Jurkat, Clone E6-1 (cell line): Measurements from ENCODE around the gene MIAT.

Source experiments
- DNase-seq: peaks from one replicate; pipeline ENCODE4 v3.0.0-alpha.2; 2011; ENCODE audit warnings: low read depth, low spot score
- H3K4me3 ChIP-seq: 2 replicates; pipeline ENCODE4 v1.5.1; 2011; ENCODE audit warnings: mild to moderate bottlenecking, low read length, control low read depth, moderate library complexity

Gene MIAT

GRCh38 chr22:26629988-26630761 lies 27.2 kb upstream of the MIAT start:
- no peak for DNase-seq
- no peak overlapping the region for H3K4me3 ChIP-seq

DNA sequence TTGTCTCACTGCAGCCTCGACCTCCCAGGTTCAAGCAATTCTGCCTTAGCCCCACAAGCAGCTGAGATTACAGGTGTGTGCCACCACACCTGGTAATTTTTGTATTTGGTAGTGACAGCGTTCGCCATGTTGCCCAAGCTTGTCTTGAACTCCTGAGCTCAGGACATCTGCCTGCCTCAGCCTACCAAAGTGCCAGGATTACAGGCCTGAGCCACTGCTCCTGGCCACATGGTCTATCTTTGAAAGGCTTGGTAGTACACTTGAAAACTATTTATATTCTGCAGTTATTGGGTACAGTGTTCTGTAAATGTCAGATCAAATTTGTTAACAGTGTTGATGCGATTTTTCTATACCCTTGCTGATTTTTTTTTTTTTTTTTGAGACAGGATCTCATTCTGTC lies 26.1 kb upstream of the MIAT start:
- no peak for DNase-seq
- no peak overlapping the region for H3K4me3 ChIP-seq

DNA sequence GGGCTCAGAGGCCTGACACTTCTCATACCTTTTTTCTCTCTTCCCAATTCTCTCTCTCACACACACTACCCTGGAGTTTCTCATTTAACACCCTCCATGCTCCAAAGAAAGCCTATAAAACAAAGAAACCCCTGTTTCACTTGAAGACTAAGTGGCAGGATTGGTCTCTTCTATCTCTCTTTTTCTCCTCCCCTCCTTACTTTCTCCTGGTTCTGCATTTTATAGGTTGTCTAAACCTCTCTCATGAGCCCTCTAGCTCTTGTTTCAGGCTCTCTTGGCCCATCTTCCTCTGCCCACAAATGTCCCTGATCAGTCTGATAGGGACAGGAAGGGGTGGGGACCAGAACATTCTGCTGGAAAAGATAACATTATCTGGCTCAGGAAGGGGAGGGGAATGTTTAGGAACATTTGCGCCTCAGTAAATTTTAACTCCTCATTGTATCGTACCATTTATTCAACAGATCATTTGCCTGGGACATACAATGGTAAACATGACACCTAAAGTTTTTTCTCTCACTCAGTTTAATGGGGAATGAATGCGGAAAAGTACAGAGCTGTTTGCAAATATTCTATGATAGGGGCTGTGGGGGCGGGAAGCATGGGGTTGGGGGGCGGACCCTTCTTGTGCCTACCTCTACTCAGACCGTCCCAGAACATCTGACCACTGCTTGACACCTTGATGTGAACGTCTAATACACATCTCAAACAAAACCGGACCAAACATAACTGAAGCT lies 24.8 kb upstream of the MIAT start:
- no peak overlapping the region for H3K4me3 ChIP-seq
- no peak for DNase-seq

DNA sequence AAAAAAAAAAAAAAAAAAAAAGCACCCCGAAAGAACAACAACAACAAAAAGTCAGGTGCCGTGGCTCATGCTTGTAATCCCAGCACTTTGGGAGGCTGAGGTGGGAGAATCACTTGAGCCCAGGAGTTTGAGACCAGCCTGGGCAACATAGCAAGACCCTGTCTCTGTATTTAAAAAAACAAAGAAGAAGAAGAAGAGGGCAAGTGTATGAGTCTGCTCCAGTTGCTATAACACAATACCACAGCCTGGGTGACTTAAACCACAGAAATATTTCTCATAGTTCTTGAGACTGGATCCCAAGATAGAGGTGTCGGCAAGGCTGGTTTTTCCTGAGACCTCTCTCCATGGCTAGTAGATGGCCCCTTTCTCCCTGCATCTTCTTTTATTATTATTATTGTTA lies 23.2 kb upstream of the MIAT start:
- no peak overlapping the region for H3K4me3 ChIP-seq
- no peak for DNase-seq

DNA sequence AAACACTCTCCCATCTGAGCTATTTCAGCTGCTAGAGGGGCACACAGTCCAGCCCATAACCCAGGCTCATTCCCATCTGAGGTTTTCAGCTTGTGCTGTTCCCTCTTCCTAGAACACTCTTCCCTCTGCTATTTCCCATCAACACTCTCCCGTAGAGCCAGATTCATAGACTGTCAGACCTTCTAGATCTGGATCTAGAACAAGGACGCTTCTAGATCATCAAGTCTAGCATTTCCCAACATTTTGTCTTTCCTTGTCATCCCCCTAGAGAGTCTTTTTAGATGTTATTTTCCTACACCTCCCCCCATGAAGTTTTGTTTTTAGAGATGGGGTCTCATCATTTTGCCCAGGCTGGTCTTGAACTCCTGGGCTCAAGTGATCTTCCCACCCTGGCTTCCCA lies 22.3 kb upstream of the MIAT start:
- no peak overlapping the region for H3K4me3 ChIP-seq
- no peak for DNase-seq

GRCh38 chr22:26636296-26636695 lies 21.1 kb upstream of the MIAT start:
- no peak for DNase-seq

DNA sequence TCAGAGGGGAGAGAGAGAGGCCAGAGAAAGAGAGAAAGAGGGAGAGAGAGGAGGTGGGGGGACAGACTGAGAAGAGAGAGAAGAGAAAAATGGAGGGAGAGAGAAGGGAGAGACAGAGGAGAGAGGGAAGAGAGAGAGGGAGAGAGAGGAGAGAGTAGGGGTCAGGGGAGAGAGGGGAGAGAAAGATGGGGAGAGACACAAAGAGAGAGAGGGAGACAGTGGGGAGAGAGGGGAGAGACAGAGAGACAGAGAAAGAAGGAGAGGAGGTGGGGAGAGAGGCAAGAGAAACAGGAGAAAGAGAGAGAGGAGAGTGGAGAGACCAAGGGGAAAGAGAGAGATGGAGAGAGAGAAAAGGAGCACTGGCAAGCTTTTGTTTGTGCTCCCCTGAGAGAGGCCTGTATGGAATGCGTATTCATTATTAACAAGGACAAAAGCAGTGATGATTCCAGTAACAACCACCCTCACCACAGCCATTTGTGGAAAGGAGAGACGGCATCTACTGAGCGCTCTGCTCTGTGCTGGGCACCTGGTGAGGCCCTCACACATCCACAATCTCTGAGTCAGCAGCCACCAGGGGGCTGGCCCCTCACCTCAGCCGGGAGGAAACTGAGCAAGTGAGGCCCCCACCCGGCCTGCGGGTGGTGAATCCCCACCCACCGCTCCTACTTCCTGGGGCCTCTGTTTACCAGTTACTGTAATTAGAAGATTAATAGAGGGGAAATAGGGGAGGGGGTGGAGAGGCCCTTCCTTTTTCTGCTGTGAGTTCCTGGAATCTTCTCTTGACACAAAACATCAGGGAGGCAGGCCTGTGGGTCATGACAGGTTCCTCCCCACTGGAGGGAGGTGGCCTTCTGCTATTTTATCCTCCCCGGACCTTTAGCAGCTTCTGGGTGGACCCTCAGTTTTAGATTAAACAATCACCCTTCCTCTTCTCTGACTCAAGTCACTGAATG lies 14.6 kb upstream of the MIAT start:
- peak; percentile 78 for DNase-seq

More at GRCh38 chr22:26636296-26636695, 21.1 kb upstream of the MIAT start:
- H3K4me3 ChIP-seq = no peak overlapping the region

GRCh38 chr22:26643418-26644100 lies 13.8 kb upstream of the MIAT start:
- no peak for DNase-seq
- H3K4me3 ChIP-seq = no peak overlapping the region

More for the DNA sequence above, 14.6 kb upstream of the MIAT start:
- no peak overlapping the region for H3K4me3 ChIP-seq

DNA sequence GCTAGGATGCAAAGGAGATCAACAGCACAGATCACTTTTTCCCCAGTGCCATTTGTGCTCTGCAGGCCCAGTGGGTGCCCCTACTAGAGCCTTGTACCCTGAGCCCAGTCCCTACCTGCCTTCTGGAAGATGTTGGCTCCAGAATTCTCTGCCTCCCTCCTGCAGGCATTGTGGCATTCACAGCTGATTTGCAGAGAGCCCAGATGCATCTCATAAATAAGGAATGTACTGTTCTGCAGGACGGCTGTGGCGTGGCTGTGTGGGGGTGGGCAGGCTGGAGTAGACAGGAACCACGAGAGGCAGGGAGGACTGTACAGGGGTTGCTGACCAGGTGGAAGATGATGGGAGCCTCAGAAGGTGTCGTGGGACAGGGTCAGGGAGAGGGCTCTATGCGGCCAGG lies 11.2 kb upstream of the MIAT start:
- H3K4me3 ChIP-seq = no peak overlapping the region

DNA sequence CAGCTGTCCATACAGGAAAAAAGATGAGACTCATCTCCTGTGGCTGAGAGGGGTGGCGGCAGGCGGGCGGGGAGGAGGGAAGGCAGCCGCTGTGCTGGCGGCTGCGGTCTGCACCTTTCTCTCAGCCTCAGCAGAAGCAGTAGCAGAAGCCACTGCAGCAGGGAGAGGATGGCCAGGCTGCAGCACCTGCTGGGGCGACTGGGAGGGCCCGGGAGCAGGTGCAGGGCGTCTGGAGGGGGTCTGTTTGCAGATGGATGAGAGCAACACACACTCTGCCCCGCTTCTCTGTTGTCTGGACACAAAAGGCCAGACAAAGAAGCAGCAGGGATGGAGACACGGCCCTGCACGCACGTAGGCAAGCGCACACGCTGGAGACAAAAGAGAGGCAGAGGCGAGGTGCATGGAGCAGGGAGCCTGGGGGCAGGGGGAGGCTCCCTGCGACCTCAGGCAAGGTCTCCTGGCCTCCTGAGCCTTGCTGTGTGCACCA lies 9.3 kb upstream of the MIAT start:
- H3K4me3 ChIP-seq = peak overlapping the region; percentile 33
- DNase-seq = peak; percentile 79

More for the DNA sequence above, 11.2 kb upstream of the MIAT start:
- DNase-seq = no peak

GRCh38 chr22:26648528-26649388 lies 8.6 kb upstream of the MIAT start:
- H3K4me3 ChIP-seq = peak overlapping the region; percentile 33
- no peak for DNase-seq

GRCh38 chr22:26650722-26651421 lies 6.5 kb upstream of the MIAT start:
- no peak for DNase-seq
- H3K4me3 ChIP-seq = no peak overlapping the region

GRCh38 chr22:26651815-26652214 lies 5.6 kb upstream of the MIAT start:
- no peak overlapping the region for H3K4me3 ChIP-seq
- DNase-seq = no peak

DNA sequence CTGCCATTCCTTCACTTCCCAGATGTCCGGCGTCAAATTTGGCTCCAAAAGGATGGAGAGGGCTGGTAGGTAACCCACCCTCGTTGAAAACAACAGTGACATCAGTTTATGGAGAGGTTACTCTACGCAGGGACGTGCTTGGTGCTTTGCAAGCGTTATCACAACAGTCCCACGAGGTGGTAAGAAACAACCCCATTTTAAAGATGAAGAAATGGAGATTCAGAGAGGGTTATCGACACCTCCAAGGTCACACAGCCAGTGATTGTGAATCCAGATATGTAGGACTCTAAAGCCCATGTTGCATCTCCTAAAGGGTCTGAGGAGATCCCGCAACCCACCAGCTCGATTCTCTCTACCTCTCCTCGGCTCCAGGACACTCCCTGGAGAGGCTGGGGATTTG lies 773 bp downstream of the MIAT start:
- no peak for DNase-seq
- peak overlapping the region; percentile 54 for H3K4me3 ChIP-seq

DNA sequence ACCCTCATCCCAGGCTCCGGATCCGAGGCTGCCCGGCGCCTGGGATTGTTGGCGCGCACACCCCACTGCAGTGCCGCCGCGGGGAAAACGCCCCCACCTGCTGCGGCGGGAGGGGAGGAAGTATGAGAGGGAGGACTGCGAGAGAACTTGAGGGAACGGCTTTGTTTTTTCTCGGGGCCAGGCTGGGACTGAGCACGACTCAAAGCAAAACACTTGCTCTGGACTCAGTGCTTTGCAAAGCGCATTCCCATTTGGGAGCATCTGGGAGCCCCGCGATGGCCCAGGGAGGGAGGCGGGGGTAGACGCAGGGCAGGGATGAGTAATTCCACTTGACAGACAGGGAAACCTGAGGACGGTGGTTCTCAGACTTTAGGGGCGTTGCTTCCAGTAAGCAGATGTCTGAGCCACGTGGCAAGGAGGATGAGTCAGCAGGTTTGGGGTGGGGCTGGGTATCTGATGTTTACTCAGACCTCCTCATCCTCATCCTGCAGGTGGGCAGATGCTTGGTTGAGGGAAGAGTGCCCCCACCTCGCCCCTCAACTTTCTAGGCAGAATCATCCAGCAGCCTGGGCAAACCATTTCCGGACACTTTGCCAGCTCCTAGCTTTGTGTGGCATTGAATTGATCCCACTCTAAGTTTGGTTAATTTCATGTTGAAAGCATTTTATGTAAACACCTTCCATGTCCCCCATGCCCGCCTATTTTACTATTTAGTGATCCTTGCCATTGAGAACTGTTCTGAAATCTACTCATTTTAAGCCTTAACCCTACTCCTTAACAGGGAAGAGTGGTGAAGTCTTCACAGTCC lies 1.5 kb downstream of the MIAT start:
- H3K4me3 ChIP-seq = peak overlapping the region; percentile 54
- DNase-seq = peak; percentile 84

DNA sequence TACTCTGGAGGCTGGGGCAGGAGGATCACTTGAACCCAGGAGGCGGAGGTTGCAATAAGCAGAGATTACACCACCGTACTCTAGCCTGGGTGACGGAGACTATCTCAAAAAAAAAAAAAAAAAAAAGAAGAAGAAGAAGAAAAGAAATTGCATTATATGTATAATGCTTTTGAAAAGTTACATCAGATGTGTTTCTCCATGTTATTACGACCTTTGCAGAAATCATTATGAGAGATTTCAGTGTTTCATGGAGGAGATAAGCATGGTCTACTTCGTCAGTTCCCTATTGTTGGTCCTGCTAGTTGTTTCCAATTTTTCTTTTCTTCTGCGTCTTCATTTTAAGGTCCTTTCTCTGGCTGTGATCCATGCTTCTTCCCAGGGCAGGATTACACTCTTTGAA lies 3.0 kb downstream of the MIAT start:
- H3K4me3 ChIP-seq = no peak overlapping the region
- DNase-seq = no peak
